GM12878 (cell line): ENCODE data around the gene STK10. TPM values are rescaled to one million over a fixed set of nuclear protein-coding genes. Genes with fewer than 3 reads are reported as not detected.

Experiments
- CBX5 ChIP-seq: sonication (generic); IDR thresholded peaks from 2 replicates; pipeline ENCODE4 v1.6.1; 2016; ENCODE audit warnings: low read depth, moderate library complexity, mild to moderate bottlenecking, inconsistent platforms
- E4F1 ChIP-seq: fragments of 450-650 bp; IDR thresholded peaks from 2 replicates; pipeline ENCODE4 v1.6.1; 2018; ENCODE audit warnings: borderline replicate concordance, mild to moderate bottlenecking; ENCODE audit not compliant: partially characterized antibody
- ETV6 ChIP-seq, 2 experiments: fragments of 450-650 bp in 1 of 2; IDR thresholded peaks in 1 of 2; conservative IDR thresholded peaks in 1 of 2; 2 replicates each; pipeline ENCODE4 v1.6.1; 2014; ENCODE audit warnings: antibody characterized with exemption in 1 of 2, borderline replicate concordance in 1 of 2, low read depth in 1 of 2, mild to moderate bottlenecking in 1 of 2, moderate library complexity in 1 of 2
- GATAD2B ChIP-seq: fragments of 450-650 bp; conservative IDR thresholded peaks from 2 replicates; pipeline ENCODE4 v1.6.1; 2017; ENCODE audit warnings: low read depth, mild to moderate bottlenecking, moderate library complexity
- HSF1 ChIP-seq: fragments of 150-350 bp; IDR thresholded peaks from 2 replicates; pipeline ENCODE4 v1.6.1; 2014; ENCODE audit warnings: mild to moderate bottlenecking, low read depth, low read length
- IKZF2 ChIP-seq, 2 experiments: fragments of 450-650 bp; IDR thresholded peaks; 2 replicates each; pipeline ENCODE4 v1.6.1; 2017; ENCODE audit warnings: mild to moderate bottlenecking in 2 of 2, moderate library complexity in 2 of 2
- KLF5 ChIP-seq: fragments of 450-650 bp; IDR thresholded peaks from 2 replicates; pipeline ENCODE4 v1.6.1; 2014; ENCODE audit warnings: mild to moderate bottlenecking; ENCODE audit not compliant: partially characterized antibody
- MXI1 ChIP-seq: fragments of 150-350 bp; IDR thresholded peaks from 2 replicates; pipeline ENCODE4 v1.6.1; 2011; ENCODE audit warnings: low read depth, mild to moderate bottlenecking, inconsistent platforms, low read length, improper control_type of control experiment
- NFYA ChIP-seq: IDR thresholded peaks from 2 replicates; pipeline ENCODE4 v1.6.1; 2011; ENCODE audit warnings: low read depth, mild to moderate bottlenecking, low read length, improper control_type of control experiment, borderline replicate concordance
- NKRF ChIP-seq: fragments of 450-650 bp; conservative IDR thresholded peaks from 2 replicates; pipeline ENCODE4 v1.6.1; 2017; ENCODE audit warnings: mild to moderate bottlenecking, moderate library complexity
- NR2F1 ChIP-seq: fragments of 450-650 bp; conservative IDR thresholded peaks from 2 replicates; pipeline ENCODE4 v1.6.1; 2017; ENCODE audit warnings: mild to moderate bottlenecking
- NRF1 ChIP-seq: conservative IDR thresholded peaks from 2 replicates; pipeline ENCODE4 v1.6.1; 2011; ENCODE audit warnings: mild to moderate bottlenecking, low read depth, low read length, improper control_type of control experiment
- PBX3 ChIP-seq: IDR thresholded peaks from 2 replicates; pipeline ENCODE4 v1.6.1; 2011; ENCODE audit warnings: mild to moderate bottlenecking, low read depth, low read length, moderate library complexity; ENCODE audit not compliant: insufficient replicate concordance
- RELB ChIP-seq: fragments of 450-650 bp; IDR thresholded peaks from 2 replicates; pipeline ENCODE4 v1.6.1; 2017; ENCODE audit warnings: low read depth, mild to moderate bottlenecking, moderate library complexity
- SMAD1 ChIP-seq: fragments of 450-650 bp; IDR thresholded peaks from 2 replicates; pipeline ENCODE4 v1.6.1; 2018; ENCODE audit warnings: mild to moderate bottlenecking, low read depth; ENCODE audit not compliant: partially characterized antibody
- SRF ChIP-seq, 2 experiments: IDR thresholded peaks; 2 replicates each; pipeline ENCODE4 v1.6.1; 2011; ENCODE audit warnings: low read depth in 2 of 2, low read length in 2 of 2, mild to moderate bottlenecking in 1 of 2, moderate library complexity in 1 of 2
- TAF1 ChIP-seq: IDR thresholded peaks from 2 replicates; pipeline ENCODE4 v1.6.1; 2011; ENCODE audit warnings: mild to moderate bottlenecking, low read depth, low read length, borderline replicate concordance
- TARDBP ChIP-seq: IDR thresholded peaks from 2 replicates; pipeline ENCODE4 v1.6.1; 2016; ENCODE audit warnings: borderline replicate concordance
- YY1 ChIP-seq: IDR thresholded peaks from 2 replicates; pipeline ENCODE4 v1.6.1; 2011; ENCODE audit warnings: low read depth, mild to moderate bottlenecking, low read length
- polyA plus RNA-seq, 11 experiments: library from polyadenylated mRNA; depleted of rRNA in 4 of 11; unstranded in 6 of 11; stranded (reverse) in 5 of 11; fragments of >200 nt; fragmentation: Nextera tagmentation in 4 of 11; fragmentation: Illumina TruSeq in 1 of 11; extraction: Ambion mirVana in 4 of 11; extraction: Trizol in 1 of 11; gene quantifications; 1 replicate in 1 of 11; 2 replicates in 10 of 11; pipeline versions ENCODE4 v1.2.1 to v1.2.3, GENCODE V29; 2011 to 2016; ENCODE audit warnings: inconsistent platforms in 2 of 11, missing spikeins in 2 of 11, low read depth in 1 of 11
- total RNA-seq, 4 experiments: library from RNA; depleted of rRNA in 3 of 4; stranded (reverse); fragments of >200 nt in 3 of 4; fragmentation: Illumina TruSeq in 1 of 4; extraction: Trizol in 1 of 4; gene quantifications; 2 replicates each; pipeline versions ENCODE4 v1.2.1 to v1.2.3, GENCODE V29; 2013 to 2021

The STK10 gene
- total and polyA plus RNA-seq, 10 of the 15 experiments (the other 5 are each of a cell fraction or from before 2014, with no cell fraction given): 14.2 to 96.4 (median 50.6) TPM

GRCh38 chr5:172006321-172007174, 181.5 kb downstream of the STK10 start, which contains the start of gene FBXW11 (continued):
- TF ChIP-seq PBX3 (no peak), TAF1 (peak; percentile 73), YY1 (peak; percentile 57), NRF1 (peak; percentile 38), HSF1 (0 out of 2 replicates have a peak, but pooled peaks have one; percentile 12), NR2F1 (peak; percentile 47), TARDBP (peak; percentile 89), ETV6 (conservative IDR thresholded peaks at IDR 0.05 in 1 of 2, IDR thresholded peaks at IDR 0.05 in 1 of 2; ENCODE audit: borderline replicate concordance in 1 of 2, low read depth in 1 of 2) (no peak), IKZF2 (IDR thresholded peaks at IDR 0.05) (no peak; a peak in 1 of 4 replicates), NKRF (peak; percentile 84), MXI1 (0 out of 2 replicates have a peak, but pooled peaks have one; percentile 5), SRF (IDR thresholded peaks at IDR 0.05; ENCODE audit: low read depth in 2 of 2, low read length in 2 of 2) (0 out of 4 replicates have a peak, but pooled peaks of 1 of the 2 experiments have one; percentile 6), SMAD1 (peak; percentile 77), E4F1 (peak; percentile 38), RELB (no peak; the same call in 1 of the 2 replicates), KLF5 (peak; percentile 62), CBX5 (no peak), GATAD2B (peak; percentile 94), NFYA (no peak)
